Measurements from ENCODE around the gene POLR2H.

POLR2H gene

GRCh38 chr3:184387174-184387714 is 25.7 kb downstream of the POLR2H start:
- no peak for DNase-seq (ENCODE audit: low read depth in 2 of 2)

GRCh38 chr3:184388164-184388935 is 26.8 kb downstream of the POLR2H start:
- no peak for DNase-seq (ENCODE audit: low read depth in 2 of 2)

GRCh38 chr3:184388936-184389230 is 27.4 kb downstream of the POLR2H start:
- no peak for DNase-seq (ENCODE audit: low read depth in 2 of 2)

GRCh38 chr3:184389384-184389783 is 27.9 kb downstream of the POLR2H start:
- no peak for DNase-seq (ENCODE audit: low read depth in 2 of 2)

GRCh38 chr3:184389935-184390528 is 28.5 kb downstream of the POLR2H start:
- DNase-seq (ENCODE audit: low read depth in 2 of 2) = no peak

- DNase-seq (ENCODE audit: low read depth in 2 of 2) = no peak
Measured at GRCh38 chr3:184391266-184391665, 29.8 kb downstream of the POLR2H start.

- no peak for DNase-seq (ENCODE audit: low read depth in 2 of 2)
Measured at GRCh38 chr3:184395320-184395660, 33.8 kb downstream of the POLR2H start.

GRCh38 chr3:184399410-184399809 is 37.9 kb downstream of the POLR2H start:
- DNase-seq (ENCODE audit: low read depth in 2 of 2) = no peak

GRCh38 chr3:184405075-184406030 is 43.8 kb downstream of the POLR2H start:
- DNase-seq (ENCODE audit: low read depth in 2 of 2) = no peak

GRCh38 chr3:184409331-184409926 is 47.9 kb downstream of the POLR2H start:
- DNase-seq (ENCODE audit: low read depth in 2 of 2) = no peak

- DNase-seq (ENCODE audit: low read depth in 2 of 2) = no peak
Measured at GRCh38 chr3:184409946-184410500, 48.5 kb downstream of the POLR2H start.

GRCh38 chr3:184414418-184415202 is 53.1 kb downstream of the POLR2H start:
- no peak for DNase-seq (ENCODE audit: low read depth in 2 of 2)

- no peak for DNase-seq (ENCODE audit: low read depth in 2 of 2)
Measured at GRCh38 chr3:184415203-184415490, 53.6 kb downstream of the POLR2H start.

- DNase-seq (ENCODE audit: low read depth in 2 of 2) = peak; percentile 58 to 68
Measured at GRCh38 chr3:184417619-184418327, 56.3 kb downstream of the POLR2H start.

Measured in stimulated activated CD4-positive, alpha-beta T cell treated with anti-CD3 and anti-CD28 coated beads, Interleukin-15, amount 100 ng/mL, for 48 hours (primary cell).